Stomach (tissue), 4 donors: ENCODE results near the gene MMP1.

Source experiments
- CTCF ChIP-seq, 7 experiments: fragments of 450-650 bp in 4 of 7; fragments of 200-600 bp in 3 of 7; sonication (generic) in 3 of 7; IDR thresholded peaks; one replicate each; pipeline ENCODE4 v1.5.1; 2016 to 2019; ENCODE audit warnings: antibody characterized with exemption in 7 of 7, control low read depth in 2 of 7, mild to moderate bottlenecking in 1 of 7
- POLR2A ChIP-seq, 4 donors: fragments of 450-650 bp; IDR thresholded peaks; one replicate each; pipeline ENCODE4 v1.6.1; 2016; ENCODE audit warnings: antibody characterized with exemption in 4 of 4, control low read depth in 2 of 4, mild to moderate bottlenecking in 1 of 4, moderate library complexity in 1 of 4
- POLR2AphosphoS5 ChIP-seq, 3 donors: sonication (generic); formaldehyde crosslinking; IDR thresholded peaks; one replicate each; pipeline ENCODE4 v1.6.1; 2016; ENCODE audit warnings: antibody characterized with exemption in 3 of 3

DNA sequence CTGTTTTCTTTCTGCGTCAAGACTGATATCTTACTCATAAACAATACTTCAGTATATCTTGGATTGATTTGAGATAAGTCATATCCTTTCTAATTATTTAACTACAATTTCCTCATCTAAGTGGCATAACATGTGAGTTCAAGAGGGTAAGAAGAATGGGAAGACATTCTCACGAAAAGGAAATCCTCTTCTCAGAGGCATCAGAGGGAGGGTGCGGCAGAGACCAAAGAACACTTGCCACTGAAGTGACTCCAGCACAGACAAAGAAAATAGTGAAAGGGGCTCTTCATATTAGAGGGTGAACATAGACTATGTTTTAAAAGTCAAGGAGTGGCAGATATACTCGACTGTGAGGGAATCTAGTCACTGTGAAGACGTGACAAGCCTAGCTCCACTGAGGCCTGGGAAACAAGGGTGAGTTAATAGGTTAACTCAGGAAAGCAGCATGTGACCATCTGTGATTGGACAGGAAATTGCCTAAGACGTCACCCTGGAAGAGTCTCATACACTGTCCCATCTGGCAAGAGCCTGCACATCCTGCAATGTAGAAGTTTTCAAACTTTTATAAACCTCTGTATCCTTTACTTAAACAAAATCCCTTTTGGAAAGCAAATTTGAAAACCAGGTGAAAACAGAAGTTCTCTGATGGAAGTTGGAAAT, 1.9 kb upstream of the MMP1 start:
- TF ChIP-seq POLR2A (IDR thresholded peaks at IDR 0.05) (no peak), CTCF (IDR thresholded peaks at IDR 0.05) (no peak), POLR2AphosphoS5 (IDR thresholded peaks at IDR 0.05) (no peak)
